HepG2 (cell line): ENCODE data around the gene TRIM9. TPM values are rescaled to one million over a fixed set of nuclear protein-coding genes. Genes with fewer than 3 reads are reported as not detected.

ENCODE experiments used
- DMAP1 ChIP-seq: IDR thresholded peaks from 2 replicates; pipeline ENCODE4 v1.6.1; 2016
- HDAC2 ChIP-seq: sonication (generic); formaldehyde crosslinking; IDR thresholded peaks from 2 replicates; pipeline ENCODE4 v1.4.0; 2020; ENCODE audit warnings: missing genetic modification reagents
- HOXA7 ChIP-seq: sonication (generic); formaldehyde crosslinking; IDR thresholded peaks from 2 replicates; pipeline ENCODE4 v1.8.1; 2022; ENCODE audit warnings: mild to moderate bottlenecking, missing genetic modification reagents, moderate library complexity
- JARID2 ChIP-seq: sonication (generic); formaldehyde crosslinking; IDR thresholded peaks from 2 replicates; pipeline ENCODE4 v1.8.1; 2023; ENCODE audit warnings: missing genetic modification reagents, inconsistent platforms; ENCODE audit not compliant: insufficient replicate concordance
- NR3C1 ChIP-seq: sonication (generic); formaldehyde crosslinking; IDR thresholded peaks from 2 replicates; pipeline ENCODE4 v1.4.0; 2020; ENCODE audit warnings: missing genetic modification reagents
- NRL ChIP-seq: sonication (generic); formaldehyde crosslinking; IDR thresholded peaks from 2 replicates; pipeline ENCODE4 v1.5.0; 2020; ENCODE audit warnings: missing genetic modification reagents, mild to moderate bottlenecking, moderate library complexity, borderline replicate concordance
- PPARG ChIP-seq: conservative IDR thresholded peaks from 2 replicates; pipeline ENCODE4 v1.6.1; 2016; ENCODE audit warnings: missing biosample characterization, missing genetic modification reagents
- PTBP1 ChIP-seq: fragments of 200-400 bp; formaldehyde crosslinking; IDR thresholded peaks from 2 replicates; pipeline ENCODE4 v1.6.1; 2018; ENCODE audit warnings: low read length, low read depth; ENCODE audit not compliant: poor library complexity, severe bottlenecking
- SIN3A ChIP-seq: IDR thresholded peaks from 2 replicates; pipeline ENCODE4 v1.6.1; 2011; ENCODE audit warnings: low read depth, mild to moderate bottlenecking, control low read depth, low read length, borderline replicate concordance
- ZNF121 ChIP-seq: sonication (generic); formaldehyde crosslinking; IDR thresholded peaks from 2 replicates; pipeline ENCODE4 v1.5.0; 2020; ENCODE audit warnings: mild to moderate bottlenecking, missing genetic modification reagents
- ZNF720 ChIP-seq: sonication (generic); formaldehyde crosslinking; IDR thresholded peaks from 2 replicates; pipeline ENCODE4 v1.4.0; 2020; ENCODE audit warnings: missing genetic modification reagents
- ZNF776 ChIP-seq: sonication (generic); formaldehyde crosslinking; IDR thresholded peaks from 2 replicates; pipeline ENCODE4 v1.4.0; 2020; ENCODE audit warnings: mild to moderate bottlenecking, missing genetic modification reagents
- ZNF792 ChIP-seq: IDR thresholded peaks from 2 replicates; pipeline ENCODE4 v1.6.1; 2016
- polyA plus RNA-seq, 8 experiments: library from polyadenylated mRNA; depleted of rRNA in 3 of 8; stranded (reverse) in 7 of 8; unstranded in 1 of 8; fragments of >200 nt; fragmentation: Illumina TruSeq in 4 of 8; extraction: Trizol in 4 of 8; gene quantifications; 2 replicates each; pipeline versions ENCODE4 v1.2.1 to v1.2.3, GENCODE V29; 2011 to 2016; ENCODE audit warnings: low read depth in 4 of 8, missing spikeins in 1 of 8, mixed read lengths in 1 of 8; ENCODE audit not compliant: insufficient read depth in 1 of 8
- total RNA-seq, 5 experiments: library from RNA; depleted of rRNA; stranded (reverse); fragments of >200 nt; fragmentation: Illumina TruSeq; extraction: Trizol; gene quantifications; 2 replicates each; pipeline ENCODE4 v1.2.3, GENCODE V29; 2016; ENCODE audit warnings: low read depth in 1 of 5
- TF ChIP-seq, protein P1 (sequence below): fragments of 450-650 bp; IDR thresholded peaks from 2 replicates; pipeline ENCODE4 v1.6.1; 2017
- TF ChIP-seq, protein P2 (sequence below): sonication (generic); formaldehyde crosslinking; IDR thresholded peaks from 2 replicates; pipeline ENCODE4 v1.4.0; 2020; ENCODE audit warnings: missing genetic modification reagents, mild to moderate bottlenecking, borderline replicate concordance
- TF ChIP-seq, protein P3 (sequence below): sonication (generic); formaldehyde crosslinking; IDR thresholded peaks from 2 replicates; pipeline ENCODE4 v1.4.0; 2020; ENCODE audit warnings: missing genetic modification reagents
- TF ChIP-seq, protein P4 (sequence below): sonication (generic); formaldehyde crosslinking; IDR thresholded peaks from 2 replicates; pipeline ENCODE4 v1.8.0; 2022; ENCODE audit warnings: missing genetic modification reagents, mild to moderate bottlenecking, borderline replicate concordance
- TF ChIP-seq, protein P5 (sequence below): sonication (generic); formaldehyde crosslinking; IDR thresholded peaks from 2 replicates; pipeline ENCODE4 v1.8.0; 2022; ENCODE audit warnings: mild to moderate bottlenecking, missing genetic modification reagents, moderate library complexity
- TF ChIP-seq, protein P6 (sequence below): sonication (generic); formaldehyde crosslinking; IDR thresholded peaks from 2 replicates; pipeline ENCODE4 v1.4.0; 2020; ENCODE audit warnings: missing genetic modification reagents, borderline replicate concordance

Gene TRIM9
- total and polyA plus RNA-seq, 2 of the 13 experiments (the other 11 are each of a cell fraction or from before 2014, with no cell fraction given) = 0.04 to 0.07 TPM

DNA sequence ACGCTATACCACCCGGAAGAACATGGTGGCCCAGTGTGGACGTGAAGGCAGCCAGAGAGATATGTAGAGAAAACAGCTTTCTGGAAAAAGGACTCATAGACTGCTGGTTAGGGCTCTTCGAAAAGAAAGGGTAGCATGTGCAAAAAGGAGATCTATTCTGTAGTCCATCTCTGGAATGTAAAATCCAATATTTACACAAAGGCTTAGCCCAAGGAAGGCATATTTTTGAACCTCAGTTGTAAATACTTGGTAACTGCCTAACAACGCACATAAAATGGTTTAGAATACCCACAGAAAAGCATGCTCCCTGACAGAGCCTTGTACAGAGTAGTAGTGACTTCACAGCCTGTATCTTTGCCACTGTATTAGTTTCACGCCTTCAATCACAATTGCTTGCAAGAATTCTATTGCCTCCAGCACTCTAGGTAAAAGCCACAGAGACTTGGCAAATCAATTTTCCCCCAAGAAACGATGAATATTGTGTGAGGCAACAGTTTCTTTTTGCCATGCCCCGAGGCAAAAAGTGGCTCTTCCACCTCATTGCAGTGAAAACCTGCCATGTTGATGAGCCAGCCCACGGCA, 59.2 kb downstream of the TRIM9 start (continued):
- TF ChIP-seq NR3C1 (CRISPR knock-in tag) = no peak
- TF ChIP-seq ZNF776 = no peak
- peak; percentile 70; the same call in 1 of the 2 replicates for TF ChIP-seq HDAC2 (CRISPR knock-in tag)
- no peak for TF ChIP-seq HOXA7
- TF ChIP-seq, protein P1, sequence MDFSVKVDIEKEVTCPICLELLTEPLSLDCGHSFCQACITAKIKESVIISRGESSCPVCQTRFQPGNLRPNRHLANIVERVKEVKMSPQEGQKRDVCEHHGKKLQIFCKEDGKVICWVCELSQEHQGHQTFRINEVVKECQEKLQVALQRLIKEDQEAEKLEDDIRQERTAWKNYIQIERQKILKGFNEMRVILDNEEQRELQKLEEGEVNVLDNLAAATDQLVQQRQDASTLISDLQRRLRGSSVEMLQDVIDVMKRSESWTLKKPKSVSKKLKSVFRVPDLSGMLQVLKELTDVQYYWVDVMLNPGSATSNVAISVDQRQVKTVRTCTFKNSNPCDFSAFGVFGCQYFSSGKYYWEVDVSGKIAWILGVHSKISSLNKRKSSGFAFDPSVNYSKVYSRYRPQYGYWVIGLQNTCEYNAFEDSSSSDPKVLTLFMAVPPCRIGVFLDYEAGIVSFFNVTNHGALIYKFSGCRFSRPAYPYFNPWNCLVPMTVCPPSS = no peak
- TF ChIP-seq ZNF792 (CRISPR knock-in tag) = no peak
- TF ChIP-seq, protein P2, sequence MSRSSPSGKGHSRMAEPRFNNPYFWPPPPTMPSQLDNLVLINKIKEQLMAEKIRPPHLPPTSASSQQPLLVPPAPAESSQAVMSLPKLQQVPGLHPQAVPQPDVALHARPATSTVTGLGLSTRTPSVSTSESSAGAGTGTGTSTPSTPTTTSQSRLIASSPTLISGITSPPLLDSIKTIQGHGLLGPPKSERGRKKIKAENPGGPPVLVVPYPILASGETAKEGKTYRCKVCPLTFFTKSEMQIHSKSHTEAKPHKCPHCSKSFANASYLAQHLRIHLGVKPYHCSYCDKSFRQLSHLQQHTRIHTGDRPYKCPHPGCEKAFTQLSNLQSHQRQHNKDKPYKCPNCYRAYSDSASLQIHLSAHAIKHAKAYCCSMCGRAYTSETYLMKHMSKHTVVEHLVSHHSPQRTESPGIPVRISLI (CRISPR knock-in tag) = no peak
- TF ChIP-seq ZNF121 = no peak
- no peak for TF ChIP-seq PTBP1
- TF ChIP-seq, protein P3, sequence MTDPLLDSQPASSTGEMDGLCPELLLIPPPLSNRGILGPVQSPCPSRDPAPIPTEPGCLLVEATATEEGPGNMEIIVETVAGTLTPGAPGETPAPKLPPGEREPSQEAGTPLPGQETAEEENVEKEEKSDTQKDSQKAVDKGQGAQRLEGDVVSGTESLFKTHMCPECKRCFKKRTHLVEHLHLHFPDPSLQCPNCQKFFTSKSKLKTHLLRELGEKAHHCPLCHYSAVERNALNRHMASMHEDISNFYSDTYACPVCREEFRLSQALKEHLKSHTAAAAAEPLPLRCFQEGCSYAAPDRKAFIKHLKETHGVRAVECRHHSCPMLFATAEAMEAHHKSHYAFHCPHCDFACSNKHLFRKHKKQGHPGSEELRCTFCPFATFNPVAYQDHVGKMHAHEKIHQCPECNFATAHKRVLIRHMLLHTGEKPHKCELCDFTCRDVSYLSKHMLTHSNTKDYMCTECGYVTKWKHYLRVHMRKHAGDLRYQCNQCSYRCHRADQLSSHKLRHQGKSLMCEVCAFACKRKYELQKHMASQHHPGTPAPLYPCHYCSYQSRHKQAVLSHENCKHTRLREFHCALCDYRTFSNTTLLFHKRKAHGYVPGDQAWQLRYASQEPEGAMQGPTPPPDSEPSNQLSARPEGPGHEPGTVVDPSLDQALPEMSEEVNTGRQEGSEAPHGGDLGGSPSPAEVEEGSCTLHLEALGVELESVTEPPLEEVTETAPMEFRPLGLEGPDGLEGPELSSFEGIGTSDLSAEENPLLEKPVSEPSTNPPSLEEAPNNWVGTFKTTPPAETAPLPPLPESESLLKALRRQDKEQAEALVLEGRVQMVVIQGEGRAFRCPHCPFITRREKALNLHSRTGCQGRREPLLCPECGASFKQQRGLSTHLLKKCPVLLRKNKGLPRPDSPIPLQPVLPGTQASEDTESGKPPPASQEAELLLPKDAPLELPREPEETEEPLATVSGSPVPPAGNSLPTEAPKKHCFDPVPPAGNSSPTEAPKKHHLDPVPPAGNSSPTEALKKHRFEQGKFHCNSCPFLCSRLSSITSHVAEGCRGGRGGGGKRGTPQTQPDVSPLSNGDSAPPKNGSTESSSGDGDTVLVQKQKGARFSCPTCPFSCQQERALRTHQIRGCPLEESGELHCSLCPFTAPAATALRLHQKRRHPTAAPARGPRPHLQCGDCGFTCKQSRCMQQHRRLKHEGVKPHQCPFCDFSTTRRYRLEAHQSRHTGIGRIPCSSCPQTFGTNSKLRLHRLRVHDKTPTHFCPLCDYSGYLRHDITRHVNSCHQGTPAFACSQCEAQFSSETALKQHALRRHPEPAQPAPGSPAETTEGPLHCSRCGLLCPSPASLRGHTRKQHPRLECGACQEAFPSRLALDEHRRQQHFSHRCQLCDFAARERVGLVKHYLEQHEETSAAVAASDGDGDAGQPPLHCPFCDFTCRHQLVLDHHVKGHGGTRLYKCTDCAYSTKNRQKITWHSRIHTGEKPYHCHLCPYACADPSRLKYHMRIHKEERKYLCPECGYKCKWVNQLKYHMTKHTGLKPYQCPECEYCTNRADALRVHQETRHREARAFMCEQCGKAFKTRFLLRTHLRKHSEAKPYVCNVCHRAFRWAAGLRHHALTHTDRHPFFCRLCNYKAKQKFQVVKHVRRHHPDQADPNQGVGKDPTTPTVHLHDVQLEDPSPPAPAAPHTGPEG (CRISPR knock-in tag) = no peak
- TF ChIP-seq ZNF720 (CRISPR knock-in tag) = no peak
- no peak for TF ChIP-seq NRL (CRISPR knock-in tag)
- TF ChIP-seq, protein P4, sequence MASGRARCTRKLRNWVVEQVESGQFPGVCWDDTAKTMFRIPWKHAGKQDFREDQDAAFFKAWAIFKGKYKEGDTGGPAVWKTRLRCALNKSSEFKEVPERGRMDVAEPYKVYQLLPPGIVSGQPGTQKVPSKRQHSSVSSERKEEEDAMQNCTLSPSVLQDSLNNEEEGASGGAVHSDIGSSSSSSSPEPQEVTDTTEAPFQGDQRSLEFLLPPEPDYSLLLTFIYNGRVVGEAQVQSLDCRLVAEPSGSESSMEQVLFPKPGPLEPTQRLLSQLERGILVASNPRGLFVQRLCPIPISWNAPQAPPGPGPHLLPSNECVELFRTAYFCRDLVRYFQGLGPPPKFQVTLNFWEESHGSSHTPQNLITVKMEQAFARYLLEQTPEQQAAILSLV = no peak
- no peak for TF ChIP-seq SIN3A
- TF ChIP-seq DMAP1 = no peak
- TF ChIP-seq PPARG (CRISPR knock-in tag) = 0 out of 2 replicates have a peak, but pooled peaks have one; percentile 26
- TF ChIP-seq, protein P5, sequence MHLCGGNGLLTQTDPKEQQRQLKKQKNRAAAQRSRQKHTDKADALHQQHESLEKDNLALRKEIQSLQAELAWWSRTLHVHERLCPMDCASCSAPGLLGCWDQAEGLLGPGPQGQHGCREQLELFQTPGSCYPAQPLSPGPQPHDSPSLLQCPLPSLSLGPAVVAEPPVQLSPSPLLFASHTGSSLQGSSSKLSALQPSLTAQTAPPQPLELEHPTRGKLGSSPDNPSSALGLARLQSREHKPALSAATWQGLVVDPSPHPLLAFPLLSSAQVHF (CRISPR knock-in tag) = no peak
- TF ChIP-seq JARID2 (CRISPR knock-in tag) = no peak
- TF ChIP-seq, protein P6, sequence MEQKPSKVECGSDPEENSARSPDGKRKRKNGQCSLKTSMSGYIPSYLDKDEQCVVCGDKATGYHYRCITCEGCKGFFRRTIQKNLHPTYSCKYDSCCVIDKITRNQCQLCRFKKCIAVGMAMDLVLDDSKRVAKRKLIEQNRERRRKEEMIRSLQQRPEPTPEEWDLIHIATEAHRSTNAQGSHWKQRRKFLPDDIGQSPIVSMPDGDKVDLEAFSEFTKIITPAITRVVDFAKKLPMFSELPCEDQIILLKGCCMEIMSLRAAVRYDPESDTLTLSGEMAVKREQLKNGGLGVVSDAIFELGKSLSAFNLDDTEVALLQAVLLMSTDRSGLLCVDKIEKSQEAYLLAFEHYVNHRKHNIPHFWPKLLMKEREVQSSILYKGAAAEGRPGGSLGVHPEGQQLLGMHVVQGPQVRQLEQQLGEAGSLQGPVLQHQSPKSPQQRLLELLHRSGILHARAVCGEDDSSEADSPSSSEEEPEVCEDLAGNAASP = no peak
